IgD-negative memory B cell (primary cell): ENCODE data around the gene KLHL29. TPM values are rescaled to one million over a fixed set of nuclear protein-coding genes. Genes with fewer than 3 reads are reported as not detected.

Source experiments
- H3K27ac Mint-ChIP-seq, 3 donors: one replicate each; pipeline ENCODE4 v1.8.0; 2020 to 2022; ENCODE audit warnings: mild to moderate bottlenecking in 3 of 3, mixed read lengths in 3 of 3, moderate library complexity in 1 of 3
- H3K27me3 Mint-ChIP-seq: one replicate; pipeline ENCODE4 v1.8.0; 2021; ENCODE audit warnings: mixed read lengths
- H3K36me3 Mint-ChIP-seq: one replicate; pipeline ENCODE4 v1.8.0; 2020; ENCODE audit warnings: mild to moderate bottlenecking, mixed read lengths
- H3K4me1 Mint-ChIP-seq, 3 donors: one replicate each; pipeline ENCODE4 v1.8.0; 2020 to 2022; ENCODE audit warnings: mixed read lengths in 3 of 3, mild to moderate bottlenecking in 1 of 3
- H3K4me3 Mint-ChIP-seq, 4 donors: one replicate each; pipeline ENCODE4 v1.8.0; 2020 to 2022; ENCODE audit warnings: mild to moderate bottlenecking in 4 of 4, mixed read lengths in 4 of 4, moderate library complexity in 3 of 4
- H3K9me3 Mint-ChIP-seq, 3 donors: one replicate each; pipeline ENCODE4 v1.8.0; 2020 to 2021; ENCODE audit warnings: mixed read lengths in 3 of 3, mild to moderate bottlenecking in 1 of 3
- polyA plus RNA-seq: library from polyadenylated mRNA; unstranded; fragments of 300-500 nt; fragmentation: Illumina TruSeq; gene quantifications from one replicate; pipeline ENCODE4 v1.2.3, GENCODE V29; 2021

KLHL29 gene
- polyA plus RNA-seq, 1 donor from 2014 or later, result 0.11 TPM

- Mint-ChIP-seq H3K4me1 (peaks cover 14 to 16% (median 15%) of the 10 kb centered on the region in 3 donors), H3K27me3 (no peaks in the 10 kb centered on the region), H3K36me3 (peaks cover 3% of the 10 kb centered on the region), H3K9me3 (no peaks in the 10 kb centered on the region), H3K4me3 (no peak overlapping the region), H3K27ac (no peak overlapping the region)
Observed at GRCh38 chr2:23399674-23400261, 14.8 kb downstream of the KLHL29 start.

GRCh38 chr2:23400703-23401102, 15.7 kb downstream of the KLHL29 start:
- Mint-ChIP-seq H3K27ac (peak overlapping the region in 1 of 3 donors; percentile 46), H3K9me3 (no peaks in the 10 kb centered on the region), H3K27me3 (no peaks in the 10 kb centered on the region), H3K4me3 (no peak overlapping the region), H3K36me3 (peaks cover 3% of the 10 kb centered on the region), H3K4me1 (peaks cover 15 to 17% (median 16%) of the 10 kb centered on the region in 3 donors)

- Mint-ChIP-seq H3K27ac (no peak overlapping the region), H3K9me3 (no peaks in the 10 kb centered on the region), H3K4me3 (no peak overlapping the region), H3K4me1 (peaks cover 15 to 17% (median 16%) of the 10 kb centered on the region in 3 donors), H3K36me3 (peaks cover 3% of the 10 kb centered on the region), H3K27me3 (no peaks in the 10 kb centered on the region)
Observed at GRCh38 chr2:23401427-23402204, 16.6 kb downstream of the KLHL29 start.

GRCh38 chr2:23402205-23402740, 17.3 kb downstream of the KLHL29 start:
- H3K27ac Mint-ChIP-seq, result no peak overlapping the region
- no peaks in the 10 kb centered on the region for H3K9me3 Mint-ChIP-seq
- H3K4me3 Mint-ChIP-seq, result no peak overlapping the region
- no peaks in the 10 kb centered on the region for H3K27me3 Mint-ChIP-seq
- H3K4me1 Mint-ChIP-seq, result peaks cover 15 to 17% (median 16%) of the 10 kb centered on the region in 3 donors
- H3K36me3 Mint-ChIP-seq, result peaks cover 3% of the 10 kb centered on the region

- H3K4me1 Mint-ChIP-seq, result peaks cover 13 to 17% (median 15%) of the 10 kb centered on the region in 3 donors
- H3K9me3 Mint-ChIP-seq, result no peaks in the 10 kb centered on the region
- H3K27me3 Mint-ChIP-seq, result no peaks in the 10 kb centered on the region
- H3K27ac Mint-ChIP-seq, result peak overlapping the region in 1 of 3 donors; percentile 83
- H3K36me3 Mint-ChIP-seq, result no peaks in the 10 kb centered on the region
- H3K4me3 Mint-ChIP-seq, result peak overlapping the region; percentile 63 to 88 (median 79)
Observed at GRCh38 chr2:23404426-23404825, 19.4 kb downstream of the KLHL29 start.

- no peaks in the 10 kb centered on the region for H3K27me3 Mint-ChIP-seq
- H3K36me3 Mint-ChIP-seq, result no peaks in the 10 kb centered on the region
- no peak overlapping the region for H3K4me3 Mint-ChIP-seq
- H3K4me1 Mint-ChIP-seq, result peaks cover 3 to 6% (median 5%) of the 10 kb centered on the region in 3 donors
- H3K27ac Mint-ChIP-seq, result no peak overlapping the region
- H3K9me3 Mint-ChIP-seq, result no peaks in the 10 kb centered on the region
Observed at GRCh38 chr2:23409248-23409647, 24.3 kb downstream of the KLHL29 start.

GRCh38 chr2:23410596-23410995, 25.6 kb downstream of the KLHL29 start:
- Mint-ChIP-seq H3K27ac (peak overlapping the region in 1 of 3 donors; percentile 22), H3K36me3 (no peaks in the 10 kb centered on the region), H3K4me1 (no peaks in the 10 kb centered on the region), H3K27me3 (no peaks in the 10 kb centered on the region), H3K4me3 (no peak overlapping the region), H3K9me3 (no peaks in the 10 kb centered on the region)

- Mint-ChIP-seq H3K4me3 (no peak overlapping the region), H3K27me3 (no peaks in the 10 kb centered on the region), H3K9me3 (no peaks in the 10 kb centered on the region), H3K36me3 (no peaks in the 10 kb centered on the region), H3K4me1 (no peaks in the 10 kb centered on the region), H3K27ac (no peak overlapping the region)
Observed at GRCh38 chr2:23411752-23412431, 26.9 kb downstream of the KLHL29 start.

- Mint-ChIP-seq H3K27ac (no peak overlapping the region), H3K27me3 (no peaks in the 10 kb centered on the region), H3K36me3 (no peaks in the 10 kb centered on the region), H3K4me3 (no peak overlapping the region), H3K9me3 (no peaks in the 10 kb centered on the region), H3K4me1 (no peaks in the 10 kb centered on the region)
Observed at GRCh38 chr2:23412556-23413155, 27.7 kb downstream of the KLHL29 start.

- no peaks in the 10 kb centered on the region for H3K4me1 Mint-ChIP-seq
- H3K4me3 Mint-ChIP-seq, result no peak overlapping the region
- H3K27me3 Mint-ChIP-seq, result no peaks in the 10 kb centered on the region
- no peak overlapping the region for H3K27ac Mint-ChIP-seq
- no peaks in the 10 kb centered on the region for H3K9me3 Mint-ChIP-seq
- no peaks in the 10 kb centered on the region for H3K36me3 Mint-ChIP-seq
Observed at GRCh38 chr2:23413641-23414040, 28.7 kb downstream of the KLHL29 start.

- H3K4me3 Mint-ChIP-seq, result no peak overlapping the region
- no peak overlapping the region for H3K27ac Mint-ChIP-seq
- H3K36me3 Mint-ChIP-seq, result no peaks in the 10 kb centered on the region
- no peaks in the 10 kb centered on the region for H3K9me3 Mint-ChIP-seq
- H3K4me1 Mint-ChIP-seq, result no peaks in the 10 kb centered on the region
- H3K27me3 Mint-ChIP-seq, result no peaks in the 10 kb centered on the region
Observed at GRCh38 chr2:23414106-23414505, 29.1 kb downstream of the KLHL29 start.

- Mint-ChIP-seq H3K27me3 (no peaks in the 10 kb centered on the region), H3K4me1 (no peaks in the 10 kb centered on the region), H3K36me3 (no peaks in the 10 kb centered on the region), H3K9me3 (no peaks in the 10 kb centered on the region), H3K27ac (no peak overlapping the region), H3K4me3 (no peak overlapping the region)
Observed at GRCh38 chr2:23414871-23415270, 29.9 kb downstream of the KLHL29 start.

- Mint-ChIP-seq H3K4me3 (peak overlapping the region in 1 of 4 donors; percentile 50), H3K9me3 (no peaks in the 10 kb centered on the region), H3K36me3 (no peaks in the 10 kb centered on the region), H3K27ac (no peak overlapping the region), H3K27me3 (no peaks in the 10 kb centered on the region), H3K4me1 (no peaks in the 10 kb centered on the region)
Observed at GRCh38 chr2:23417310-23417709, 32.3 kb downstream of the KLHL29 start.

- no peak overlapping the region for H3K4me3 Mint-ChIP-seq
- H3K9me3 Mint-ChIP-seq, result no peaks in the 10 kb centered on the region
- no peaks in the 10 kb centered on the region for H3K36me3 Mint-ChIP-seq
Observed at GRCh38 chr2:23418056-23418455, 33.1 kb downstream of the KLHL29 start.

GRCh38 chr2:23418461-23418911, 33.5 kb downstream of the KLHL29 start:
- H3K27me3 Mint-ChIP-seq, result no peaks in the 10 kb centered on the region
- no peaks in the 10 kb centered on the region for H3K36me3 Mint-ChIP-seq
- H3K27ac Mint-ChIP-seq, result no peak overlapping the region
- no peaks in the 10 kb centered on the region for H3K4me1 Mint-ChIP-seq
- no peaks in the 10 kb centered on the region for H3K9me3 Mint-ChIP-seq
- H3K4me3 Mint-ChIP-seq, result no peak overlapping the region

More at GRCh38 chr2:23418056-23418455, 33.1 kb downstream of the KLHL29 start:
- Mint-ChIP-seq H3K4me1 (no peaks in the 10 kb centered on the region), H3K27ac (peak overlapping the region in 1 of 3 donors; percentile 50), H3K27me3 (no peaks in the 10 kb centered on the region)
